RKO (cell line): Measurements from ENCODE around the gene OR6M1.

ENCODE experiments used
- DNase-seq: peaks from one replicate; pipeline ENCODE4 v3.0.0-alpha.2; 2016; ENCODE audit warnings: low spot score

OR6M1 gene

GRCh38 chr11:123775715-123776549 lies 30.2 kb downstream of the OR6M1 start:
- DNase-seq: no peak

GRCh38 chr11:123775289-123775688 lies 30.9 kb downstream of the OR6M1 start:
- DNase-seq: no peak

GRCh38 chr11:123773959-123774358 lies 32.2 kb downstream of the OR6M1 start:
- DNase-seq: no peak

GRCh38 chr11:123773026-123773425 lies 33.1 kb downstream of the OR6M1 start:
- DNase-seq: no peak

- no peak for DNase-seq
These were observed 34.5 kb downstream of the OR6M1 start for GRCh38 chr11:123771664-123772063.

GRCh38 chr11:123770712-123771111 lies 35.4 kb downstream of the OR6M1 start:
- DNase-seq: no peak

- no peak for DNase-seq
These were observed 40.5 kb downstream of the OR6M1 start for GRCh38 chr11:123765601-123766000.

- no peak for DNase-seq
These were observed 43.7 kb downstream of the OR6M1 start for GRCh38 chr11:123762422-123762821.

- no peak for DNase-seq
These were observed 45.3 kb downstream of the OR6M1 start for GRCh38 chr11:123760894-123761293.

GRCh38 chr11:123757976-123758375 lies 48.2 kb downstream of the OR6M1 start:
- DNase-seq: no peak

- DNase-seq: no peak
These were observed 50.3 kb downstream of the OR6M1 start for GRCh38 chr11:123755813-123756212.
